LoVo (cell line): ENCODE measurements around the gene RNU4-1.

Experiments used
- DNase-seq: peaks from one replicate; pipeline ENCODE4 v3.0.0-alpha.2; 2016; ENCODE audit warnings: low spot score

Gene RNU4-1

DNA sequence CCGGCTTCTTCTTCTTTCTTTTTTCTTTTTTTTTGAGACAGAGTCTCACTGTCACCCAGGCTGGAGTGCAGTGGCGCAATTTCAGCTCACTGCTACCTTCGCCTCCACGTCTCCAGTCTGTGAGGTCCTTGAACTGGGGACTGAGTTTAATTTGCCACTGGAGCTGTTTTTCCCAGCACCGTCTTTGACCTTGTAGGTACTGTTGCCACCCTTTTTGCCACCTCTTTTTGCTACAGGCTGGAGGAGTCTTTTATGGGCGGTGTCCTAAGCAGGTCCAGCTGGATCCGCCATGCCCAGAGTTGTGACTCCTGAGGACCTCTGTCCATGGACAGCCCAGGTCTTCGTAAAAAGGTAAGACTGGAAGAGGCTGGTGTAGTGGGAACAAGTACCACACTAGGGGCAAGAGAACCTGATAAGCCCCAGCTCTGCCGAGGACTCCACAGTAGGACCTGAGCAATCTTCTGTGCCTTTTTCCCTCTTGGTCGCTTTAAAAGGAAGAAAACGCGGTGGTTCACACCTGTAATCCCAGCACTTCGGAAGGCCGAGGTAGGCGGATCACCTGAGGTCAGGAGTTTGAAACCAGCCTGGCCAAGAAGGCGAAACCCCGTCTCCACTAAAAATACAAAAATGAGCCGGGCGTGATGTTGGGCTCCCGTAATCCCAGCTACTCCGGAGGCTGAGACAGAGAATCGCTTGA, 2.3 kb downstream of the RNU4-1 start:
- peak; percentile 41 for DNase-seq

- DNase-seq: no peak
These were observed 5.5 kb downstream of the RNU4-1 start for GRCh38 chr12:120287491-120287890.

- DNase-seq: no peak
These were observed 6.1 kb downstream of the RNU4-1 start for GRCh38 chr12:120286768-120287490.

- no peak for DNase-seq
These were observed 8.7 kb downstream of the RNU4-1 start for GRCh38 chr12:120284381-120284780.

GRCh38 chr12:120283318-120283717, 9.7 kb downstream of the RNU4-1 start:
- no peak for DNase-seq

GRCh38 chr12:120278137-120279069, 14.6 kb downstream of the RNU4-1 start:
- no peak for DNase-seq

- DNase-seq: no peak
These were observed 16.3 kb downstream of the RNU4-1 start for GRCh38 chr12:120276734-120277133.

DNA sequence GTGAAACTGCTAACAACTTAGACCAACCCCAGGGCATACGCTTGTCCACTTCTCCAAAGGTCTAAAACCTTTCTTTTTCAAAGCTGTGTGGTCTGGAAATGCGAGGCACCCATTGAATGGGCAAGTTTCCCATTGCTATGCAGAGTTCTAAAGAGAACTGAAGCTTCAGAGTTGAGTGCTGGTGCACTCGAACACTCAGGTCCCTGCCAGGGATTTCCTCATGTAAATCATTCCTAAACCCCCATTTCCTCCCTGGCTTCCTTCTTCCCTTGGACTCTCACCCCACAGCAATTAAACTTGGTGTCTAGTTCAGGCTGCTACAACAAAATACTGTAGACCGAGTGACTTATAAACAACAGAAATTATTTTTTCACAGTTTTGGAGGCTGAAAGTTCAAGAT, 25.3 kb downstream of the RNU4-1 start:
- DNase-seq: no peak

DNA sequence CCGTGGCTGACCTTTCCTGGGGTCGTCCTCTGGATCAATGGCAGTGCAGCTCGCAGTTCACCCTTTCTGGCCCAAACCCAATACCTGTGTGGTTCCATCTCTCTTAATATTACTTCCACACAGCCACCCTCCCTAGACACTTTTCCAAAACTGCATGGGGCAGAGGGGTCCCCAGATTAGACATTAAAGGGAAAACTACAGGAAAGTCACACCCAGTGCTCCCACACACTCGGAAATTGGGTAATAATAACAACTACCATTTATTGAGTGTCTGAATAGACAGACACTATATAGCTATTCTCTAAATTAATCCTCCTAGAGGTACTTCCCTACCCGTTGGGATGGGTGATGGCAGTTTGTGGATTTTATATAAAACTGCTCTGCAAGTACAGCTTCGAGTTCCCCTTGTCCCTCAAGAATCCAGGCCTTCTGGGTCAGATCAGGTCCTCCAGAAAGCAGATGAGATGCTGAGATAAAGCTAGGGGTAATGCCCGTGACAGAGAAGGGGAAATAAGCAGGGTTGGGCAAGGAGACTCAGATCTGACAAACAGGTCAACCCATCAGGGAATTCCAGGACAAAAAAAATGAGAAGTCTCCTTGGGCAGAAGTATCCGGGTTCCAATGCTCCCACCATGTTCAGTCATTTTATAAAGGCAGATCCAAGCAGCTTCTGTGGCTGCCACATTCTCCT, 26.7 kb downstream of the RNU4-1 start:
- no peak for DNase-seq

DNA sequence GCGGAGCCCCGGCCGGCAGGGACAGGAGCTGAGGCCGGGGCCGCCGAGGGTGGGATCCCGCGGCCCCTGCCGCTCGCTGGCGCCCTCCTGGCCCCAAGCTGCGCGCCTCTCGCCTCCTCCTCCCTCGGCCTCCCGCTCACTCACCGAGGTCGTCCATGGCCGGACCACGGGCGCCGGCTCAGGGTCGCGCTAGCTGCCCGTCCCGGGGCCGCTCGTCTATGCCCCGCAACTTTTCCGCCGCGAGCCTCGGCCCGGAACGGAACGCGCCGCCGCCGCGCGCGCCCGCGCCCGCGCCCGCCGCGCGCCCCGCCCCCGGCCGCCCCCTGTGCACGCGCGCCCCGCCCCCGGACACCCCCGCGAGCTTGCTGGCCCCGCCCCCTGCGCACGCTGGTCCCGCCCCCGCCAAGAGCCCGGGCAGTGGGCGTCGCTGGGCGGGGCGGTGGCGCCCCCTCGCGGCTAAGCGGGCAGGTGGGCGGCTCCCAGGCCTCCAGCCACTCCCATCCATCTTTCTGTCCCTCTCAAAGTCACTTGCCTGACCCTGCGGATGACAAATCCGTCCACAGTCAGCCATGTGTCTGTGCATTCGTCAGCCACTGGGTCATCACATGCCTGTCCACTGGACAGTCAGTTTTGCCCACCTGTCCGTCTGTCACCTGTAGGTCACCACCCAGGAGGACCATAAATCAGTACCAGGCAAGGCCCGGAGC, 27.4 kb downstream of the RNU4-1 start, which contains the start of gene PXN:
PXN (minus strand) TSS at position 258 of the 707 bp plus-strand sequence; CDS start at position 157, 101 bp downstream.
- DNase-seq: peak; percentile 94

DNA sequence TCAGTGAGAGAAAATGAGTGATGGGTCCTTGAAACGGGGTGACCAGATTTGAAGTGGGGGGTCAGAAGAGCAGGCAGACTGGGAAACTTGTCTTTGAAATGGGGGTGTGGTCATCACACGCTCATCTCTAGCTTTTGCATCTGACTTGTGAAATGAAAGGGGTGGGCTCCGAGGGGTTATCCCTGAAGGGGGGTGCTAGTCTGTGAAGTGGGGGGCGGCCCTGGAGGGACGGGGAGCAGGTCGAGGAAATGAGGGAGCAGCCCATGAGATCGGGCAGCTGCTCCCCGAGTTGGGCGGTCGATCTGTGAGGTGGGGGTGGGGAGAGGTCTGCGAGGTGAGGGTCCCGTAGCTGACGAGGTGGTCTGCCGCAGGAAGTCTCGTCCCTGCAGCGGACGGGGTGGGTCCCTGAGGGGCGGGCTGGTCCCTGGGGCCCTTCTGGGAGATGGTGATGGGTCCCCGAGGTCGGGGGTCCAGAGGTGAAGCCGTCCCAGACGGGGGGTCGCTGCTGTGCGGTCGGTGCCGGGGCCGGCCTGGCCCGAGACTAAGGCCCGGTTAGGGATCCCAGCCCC, 28.0 kb downstream of the RNU4-1 start:
- DNase-seq: no peak

GRCh38 chr12:120264086-120264903, 28.7 kb downstream of the RNU4-1 start:
- DNase-seq: peak; percentile 19

GRCh38 chr12:120263748-120264085, 29.3 kb downstream of the RNU4-1 start:
- DNase-seq: no peak

DNA sequence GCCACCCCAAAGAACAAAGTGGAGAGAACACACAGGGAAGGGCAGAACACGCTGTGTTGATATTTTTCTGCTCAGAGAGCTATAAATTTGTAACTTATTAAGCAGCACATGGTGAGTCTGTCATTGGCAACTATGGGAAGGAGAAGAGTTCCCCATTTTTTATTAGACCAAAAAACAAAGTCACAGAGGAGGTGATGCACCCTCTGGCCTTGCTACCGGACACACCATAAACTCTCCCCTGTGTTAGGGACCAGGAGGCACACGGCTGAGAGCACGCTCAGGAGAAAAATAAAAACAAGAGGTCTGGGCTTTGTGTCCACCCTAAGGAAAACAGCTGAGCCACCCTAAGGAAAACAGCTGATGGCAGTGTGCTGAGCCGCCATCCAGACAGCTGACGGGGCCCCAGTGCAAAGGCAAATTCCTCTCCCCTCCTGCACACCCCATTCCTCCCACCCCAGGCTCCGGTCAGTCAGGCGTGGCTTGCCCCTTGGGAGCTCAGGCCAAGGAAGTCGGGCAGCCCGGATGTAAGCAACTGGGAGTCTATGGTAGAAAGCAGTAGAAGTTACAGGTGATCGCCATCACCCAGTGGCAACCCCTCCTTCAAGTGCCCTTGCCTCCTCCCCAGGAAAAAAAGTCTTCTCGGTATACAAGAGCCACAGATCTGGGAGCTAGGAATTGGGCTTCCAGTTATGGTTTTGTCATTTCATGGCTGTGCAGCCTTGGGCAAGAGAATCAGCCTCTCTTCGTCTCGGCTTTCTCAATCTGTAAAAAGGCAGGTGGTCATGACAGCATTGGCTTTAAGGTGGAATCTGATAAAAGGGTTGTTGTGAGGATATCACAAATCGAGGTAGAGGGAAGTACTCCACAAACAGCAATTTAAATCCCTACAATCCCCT, 29.9 kb downstream of the RNU4-1 start:
- no peak for DNase-seq

DNA sequence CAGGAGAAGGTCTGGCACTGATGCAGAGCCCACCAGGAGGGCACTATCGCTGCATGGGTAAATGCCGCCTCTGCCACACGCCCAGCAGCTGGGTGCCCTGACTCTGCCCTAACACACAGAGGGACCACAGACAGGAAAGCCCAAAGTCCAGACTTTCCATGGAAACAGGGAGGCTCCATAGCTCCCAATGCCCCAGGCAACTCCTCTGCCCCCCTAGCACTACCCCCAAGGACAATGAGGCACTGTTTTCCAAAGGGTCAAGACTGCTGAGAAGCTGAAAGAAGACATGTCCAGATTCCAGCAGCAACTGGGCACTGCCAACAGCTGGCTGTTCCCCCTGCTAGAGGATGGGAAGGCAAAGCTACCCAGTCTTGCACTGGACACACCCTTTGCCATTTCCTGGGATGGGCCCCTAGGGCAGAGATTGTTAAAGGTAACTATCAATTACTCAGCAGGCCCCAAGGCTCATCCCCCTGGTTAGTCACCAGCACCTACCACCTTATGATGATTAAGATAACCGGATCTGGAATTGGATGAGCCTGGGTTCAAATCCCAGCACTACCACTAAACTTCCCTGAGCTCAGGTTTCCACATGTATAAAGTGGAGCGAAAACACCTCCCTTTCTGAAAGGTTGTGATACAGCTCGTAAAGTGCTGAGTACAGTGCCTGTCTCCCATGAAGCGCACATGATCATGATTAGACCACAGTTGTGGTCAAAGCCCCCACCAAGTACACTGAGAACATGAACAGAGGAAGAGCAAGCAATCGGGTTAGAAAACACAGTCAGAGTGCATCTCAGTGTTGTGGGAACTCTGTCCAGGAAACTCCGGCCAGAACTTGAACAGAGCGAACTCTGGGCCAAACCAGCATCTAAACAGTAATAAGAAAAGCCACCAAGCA, 30.8 kb downstream of the RNU4-1 start:
- DNase-seq: peak; percentile 90

GRCh38 chr12:120260607-120261006, 32.4 kb downstream of the RNU4-1 start:
- no peak for DNase-seq

GRCh38 chr12:120259418-120260202, 33.4 kb downstream of the RNU4-1 start:
- no peak for DNase-seq
